ENCODE data around the gene FAM120B. TPM values are rescaled to one million over a fixed set of nuclear protein-coding genes. Genes with fewer than 3 reads are reported as not detected.
A peak's percentile ranks its signal among the peaks of the same experiment; 100 is the strongest.

FAM120B gene, protein sequence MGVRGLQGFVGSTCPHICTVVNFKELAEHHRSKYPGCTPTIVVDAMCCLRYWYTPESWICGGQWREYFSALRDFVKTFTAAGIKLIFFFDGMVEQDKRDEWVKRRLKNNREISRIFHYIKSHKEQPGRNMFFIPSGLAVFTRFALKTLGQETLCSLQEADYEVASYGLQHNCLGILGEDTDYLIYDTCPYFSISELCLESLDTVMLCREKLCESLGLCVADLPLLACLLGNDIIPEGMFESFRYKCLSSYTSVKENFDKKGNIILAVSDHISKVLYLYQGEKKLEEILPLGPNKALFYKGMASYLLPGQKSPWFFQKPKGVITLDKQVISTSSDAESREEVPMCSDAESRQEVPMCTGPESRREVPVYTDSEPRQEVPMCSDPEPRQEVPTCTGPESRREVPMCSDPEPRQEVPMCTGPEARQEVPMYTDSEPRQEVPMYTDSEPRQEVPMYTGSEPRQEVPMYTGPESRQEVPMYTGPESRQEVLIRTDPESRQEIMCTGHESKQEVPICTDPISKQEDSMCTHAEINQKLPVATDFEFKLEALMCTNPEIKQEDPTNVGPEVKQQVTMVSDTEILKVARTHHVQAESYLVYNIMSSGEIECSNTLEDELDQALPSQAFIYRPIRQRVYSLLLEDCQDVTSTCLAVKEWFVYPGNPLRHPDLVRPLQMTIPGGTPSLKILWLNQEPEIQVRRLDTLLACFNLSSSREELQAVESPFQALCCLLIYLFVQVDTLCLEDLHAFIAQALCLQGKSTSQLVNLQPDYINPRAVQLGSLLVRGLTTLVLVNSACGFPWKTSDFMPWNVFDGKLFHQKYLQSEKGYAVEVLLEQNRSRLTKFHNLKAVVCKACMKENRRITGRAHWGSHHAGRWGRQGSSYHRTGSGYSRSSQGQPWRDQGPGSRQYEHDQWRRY
- 10 to 100 TPM; 21.8 to 25.7 (median 22.7) TPM for total RNA-seq

DNA sequence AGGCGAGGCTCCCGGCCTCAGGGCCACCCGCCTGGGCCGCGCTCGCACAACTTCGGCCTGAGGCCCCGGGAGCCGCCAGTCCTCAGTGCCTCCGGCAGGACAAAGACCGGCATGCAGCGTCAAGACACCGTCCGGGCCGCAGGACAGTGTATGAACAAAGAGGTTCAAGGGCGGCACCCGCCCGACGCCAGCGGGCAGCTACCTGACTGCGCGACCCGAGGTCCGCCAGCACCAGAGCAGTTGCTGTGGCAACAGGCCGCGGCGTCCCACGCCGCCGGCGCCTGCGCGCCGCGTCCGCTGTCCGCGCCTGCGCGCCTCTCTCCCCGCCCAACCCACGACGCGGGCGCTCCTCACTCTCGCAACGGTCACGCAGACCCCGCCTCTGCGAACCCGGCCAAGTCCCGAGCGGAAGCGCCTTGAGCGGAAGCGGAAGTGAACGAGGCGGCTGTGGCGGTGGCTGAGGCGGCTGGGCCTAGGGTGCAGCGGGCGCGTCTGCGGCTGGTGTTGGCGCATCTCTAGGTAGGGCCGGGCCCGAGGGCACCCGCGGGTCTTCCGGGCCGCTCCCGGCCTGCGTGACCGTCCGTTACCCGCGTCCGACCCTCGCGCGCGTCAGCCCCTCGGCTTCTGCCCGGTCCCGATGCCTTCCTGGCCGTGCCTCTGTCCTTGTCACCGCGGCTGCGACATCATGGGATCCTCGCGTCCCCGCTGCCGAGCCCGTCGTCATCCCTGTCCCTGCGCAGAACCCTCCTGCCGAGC, at the start of gene FAM120B:
Gene FAM120B (plus strand): TSS at position 435 of the 756 bp plus-strand sequence. CDS start 10,633 bp downstream, outside the sequence.
- TF ChIP-seq CTCF (IDR thresholded peaks at IDR 0.05) (no peak), POLR2A (IDR thresholded peaks at IDR 0.05) (peak in 1 of 2 donors; percentile 45)
- peak; percentile 95 to 99 for DNase-seq (ENCODE audit: low spot score in 2 of 2)
- intact Hi-C loops (cut with DNase I; ENCODE audit: low total_unique reads): no loop called here
- peak within 1 kb of the TSS; percentile 87 for H3K4me3 ChIP-seq (ENCODE audit: low read depth, poor library complexity, severe bottlenecking)
- 0% methylated on average over 28 to 73 of the region's 97 CpGs for WGBS, 2 donors

- TF ChIP-seq POLR2A (IDR thresholded peaks at IDR 0.05): no peak
- TF ChIP-seq CTCF (IDR thresholded peaks at IDR 0.05): no peak
- no peak overlapping the region for H3K4me3 ChIP-seq (ENCODE audit: low read depth, poor library complexity, severe bottlenecking)
- DNase-seq (ENCODE audit: low spot score in 2 of 2): no peak
- intact Hi-C loops (cut with DNase I; ENCODE audit: low total_unique reads): no loop called here
- WGBS, 2 donors: 71 to 85% methylated on average over 4 of the region's 4 CpGs
Observed at GRCh38 chr6:170257376-170257775, 49.2 kb upstream of the FAM120B start.

DNA sequence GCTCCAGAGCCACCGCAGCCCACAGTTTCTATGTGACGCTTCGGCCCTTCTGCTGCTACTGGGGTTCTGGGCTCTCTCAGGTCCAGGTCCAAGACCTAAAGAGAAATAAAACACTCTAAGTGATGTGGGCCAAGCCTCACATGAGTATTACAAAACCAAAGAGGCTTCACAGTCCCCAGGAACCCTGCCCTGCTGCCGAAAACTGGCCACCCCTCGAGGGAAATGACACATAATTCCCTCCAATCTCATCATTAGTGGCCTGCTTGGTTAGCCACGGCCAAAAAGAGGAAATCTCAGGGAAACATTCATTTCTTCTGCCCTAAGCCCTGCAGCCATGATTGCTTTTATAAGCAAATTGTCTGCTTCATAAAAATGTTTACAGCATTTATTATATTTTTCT, 48.2 kb upstream of the FAM120B start:
- no peak overlapping the region for H3K4me3 ChIP-seq (ENCODE audit: low read depth, poor library complexity, severe bottlenecking)
- TF ChIP-seq CTCF (IDR thresholded peaks at IDR 0.05): no peak
- TF ChIP-seq POLR2A (IDR thresholded peaks at IDR 0.05): no peak
- WGBS, 2 donors: 79 to 86% methylated on average over 6 of the region's 6 CpGs
- intact Hi-C loops (cut with DNase I; ENCODE audit: low total_unique reads): no loop called here
- no peak for DNase-seq (ENCODE audit: low spot score in 2 of 2)

DNA sequence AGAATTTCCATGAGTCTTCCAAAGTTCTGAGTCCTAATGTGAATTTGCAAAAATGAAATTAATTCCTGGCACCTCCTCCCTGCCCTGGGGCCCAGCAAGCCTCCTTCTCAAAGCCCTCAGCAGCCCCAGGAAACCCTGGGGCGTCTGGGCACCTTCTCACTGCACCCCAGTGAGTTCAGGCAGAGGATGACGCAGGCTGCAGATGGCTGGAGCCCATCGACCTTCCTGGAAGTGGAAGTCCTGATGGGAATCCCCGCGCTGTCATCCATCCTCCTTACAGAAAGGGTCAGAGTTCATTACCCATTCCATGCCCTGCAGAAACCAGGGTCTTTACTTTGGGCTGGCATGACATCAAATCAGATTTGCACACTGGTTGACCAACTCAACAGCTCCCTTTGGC, 47.3 kb upstream of the FAM120B start:
- WGBS, 2 donors: 61 to 63% methylated on average over 5 of the region's 5 CpGs
- TF ChIP-seq CTCF (IDR thresholded peaks at IDR 0.05): no peak
- no peak for TF ChIP-seq POLR2A (IDR thresholded peaks at IDR 0.05)
- DNase-seq (ENCODE audit: low spot score in 2 of 2): no peak
- intact Hi-C loops (cut with DNase I; ENCODE audit: low total_unique reads): no loop called here
- no peak overlapping the region for H3K4me3 ChIP-seq (ENCODE audit: low read depth, poor library complexity, severe bottlenecking)

GRCh38 chr6:170260686-170261085, 45.9 kb upstream of the FAM120B start:
- DNase-seq (ENCODE audit: low spot score in 2 of 2): no peak
- no peak for TF ChIP-seq CTCF (IDR thresholded peaks at IDR 0.05)
- no peak for TF ChIP-seq POLR2A (IDR thresholded peaks at IDR 0.05)
- 85 to 92% methylated on average over 7 of the region's 7 CpGs for WGBS, 2 donors
- intact Hi-C loops (cut with DNase I; ENCODE audit: low total_unique reads): no loop called here
- no peak overlapping the region for H3K4me3 ChIP-seq (ENCODE audit: low read depth, poor library complexity, severe bottlenecking)
